OCI-LY1 (cell line): ENCODE measurements around the gene EXOC6B.

Experiments
- CTCF ChIP-seq: fragments of 200-600 bp; sonication (generic), shearing (Covaris generic); IDR thresholded peaks from 2 replicates; pipeline ENCODE4 v1.5.1; 2017; ENCODE audit warnings: mild to moderate bottlenecking, antibody characterized with exemption, low read length, moderate library complexity, mixed read lengths
- EZH2 ChIP-seq: fragments of 200-600 bp; sonication (generic), shearing (Covaris generic); IDR thresholded peaks from 2 replicates; pipeline ENCODE4 v1.8.0; 2017; ENCODE audit warnings: borderline replicate concordance, mixed run types, mild to moderate bottlenecking, antibody characterized with exemption, low read length, moderate library complexity, mixed read lengths

GRCh38 chr2:72782520-72782919 lies 43.3 kb downstream of the EXOC6B start:
- TF ChIP-seq EZH2 (no peak), CTCF (no peak)
